Measurements from ENCODE around the gene TMEM266.

Gene TMEM266

DNA sequence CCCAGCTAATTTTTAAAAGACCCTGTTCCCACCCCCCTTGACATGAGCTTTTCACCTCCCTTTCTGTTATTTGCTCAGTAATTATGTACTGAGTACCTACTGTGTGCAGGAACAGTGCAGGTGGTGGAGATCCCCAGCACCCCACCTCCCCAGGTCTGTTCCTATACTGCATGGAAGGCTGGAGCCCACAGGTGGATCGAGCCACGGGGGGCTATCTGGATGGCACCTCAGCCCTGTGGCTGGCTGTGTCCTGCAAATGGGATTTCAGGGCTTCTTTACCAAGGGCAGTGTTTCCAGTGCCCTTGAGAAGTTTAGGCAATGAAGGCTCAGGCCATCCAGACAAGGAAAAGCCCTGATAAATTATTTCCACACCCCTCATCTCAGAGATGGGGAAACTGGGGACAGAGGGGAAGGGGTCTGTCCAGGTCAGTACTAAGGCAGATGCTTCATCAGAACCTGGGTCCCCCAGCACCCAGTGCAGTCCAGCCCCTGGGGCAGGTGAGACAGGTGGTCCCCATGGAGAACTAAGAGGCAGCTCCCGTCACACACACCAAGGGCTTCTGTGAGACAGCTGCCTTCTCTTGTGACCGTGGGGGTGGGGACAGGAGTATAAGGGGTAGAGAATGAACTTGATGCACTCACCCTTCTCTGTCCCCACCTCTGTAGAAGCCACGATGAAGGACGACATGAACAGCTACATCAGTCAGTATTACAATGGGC lies 141.9 kb downstream of the TMEM266 start:
- DNase-seq (ENCODE audit: low read depth in 2 of 2) = no peak

- DNase-seq (ENCODE audit: low read depth in 2 of 2) = no peak
These were observed 143.7 kb downstream of the TMEM266 start for GRCh38 chr15:76203346-76204108.

GRCh38 chr15:76204109-76204845 lies 144.5 kb downstream of the TMEM266 start:
- no peak for DNase-seq (ENCODE audit: low read depth in 2 of 2)

DNA sequence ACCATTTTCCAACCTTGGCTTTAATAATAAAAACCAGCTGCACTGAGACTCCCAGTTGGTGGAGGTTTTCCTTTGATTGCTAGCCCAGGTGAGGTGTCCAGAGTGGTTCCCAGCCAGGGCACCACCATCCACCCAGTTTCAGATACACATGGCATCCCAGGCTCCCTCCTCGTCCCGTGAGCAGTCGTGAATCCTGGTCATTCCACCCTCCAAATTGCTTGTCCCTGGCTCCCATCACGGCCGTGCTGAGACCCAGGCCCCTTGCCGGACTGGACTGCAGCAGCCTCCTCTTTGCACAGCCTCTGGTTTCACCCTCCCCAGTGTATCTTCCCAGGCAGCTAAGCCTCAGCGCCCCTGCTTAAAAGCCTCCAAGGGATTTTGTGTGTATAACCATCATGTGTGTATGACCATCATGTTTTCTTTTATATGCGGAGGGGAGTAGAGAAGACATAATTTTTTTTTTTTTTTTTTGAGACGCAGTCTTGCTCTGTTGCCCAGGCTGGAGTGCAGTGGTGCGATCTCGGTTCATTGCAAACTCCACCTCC lies 145.2 kb downstream of the TMEM266 start:
- no peak for DNase-seq (ENCODE audit: low read depth in 2 of 2)

GRCh38 chr15:76206325-76206976 lies 146.7 kb downstream of the TMEM266 start:
- no peak for DNase-seq (ENCODE audit: low read depth in 2 of 2)

- no peak for DNase-seq (ENCODE audit: low read depth in 2 of 2)
These were observed 148.4 kb downstream of the TMEM266 start for GRCh38 chr15:76208084-76208785.

DNA sequence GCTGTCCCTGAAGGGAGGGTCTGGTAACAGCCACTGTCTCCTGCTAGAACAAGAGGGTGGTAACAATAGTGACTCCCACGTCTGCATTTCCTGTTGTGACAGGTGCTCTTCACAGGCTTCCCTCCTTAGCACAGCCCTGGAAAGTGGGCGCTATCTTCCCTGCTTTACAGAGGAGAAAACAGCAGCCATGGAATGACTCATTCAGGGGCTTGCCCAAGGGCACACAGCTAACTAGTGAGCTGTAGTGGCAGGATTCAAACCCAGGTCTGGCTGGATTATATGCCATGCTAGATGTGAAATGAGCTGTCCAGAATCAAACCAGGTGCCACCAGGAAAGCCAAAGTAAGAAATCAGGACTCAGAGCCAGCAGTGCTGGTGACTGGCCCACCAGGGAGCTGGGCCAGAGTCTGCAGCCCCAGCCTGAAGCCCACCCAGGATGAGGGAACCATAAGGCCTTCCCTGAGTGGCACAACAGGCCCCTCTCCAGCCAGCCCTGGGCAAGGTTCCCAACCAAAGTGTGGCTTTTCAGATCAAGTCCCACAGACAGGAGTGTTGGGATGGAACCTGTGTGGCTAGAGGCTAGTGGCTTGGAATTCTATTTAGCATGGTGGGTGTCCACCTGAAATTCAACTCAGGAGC lies 149.1 kb downstream of the TMEM266 start:
- no peak for DNase-seq (ENCODE audit: low read depth in 2 of 2)

DNA sequence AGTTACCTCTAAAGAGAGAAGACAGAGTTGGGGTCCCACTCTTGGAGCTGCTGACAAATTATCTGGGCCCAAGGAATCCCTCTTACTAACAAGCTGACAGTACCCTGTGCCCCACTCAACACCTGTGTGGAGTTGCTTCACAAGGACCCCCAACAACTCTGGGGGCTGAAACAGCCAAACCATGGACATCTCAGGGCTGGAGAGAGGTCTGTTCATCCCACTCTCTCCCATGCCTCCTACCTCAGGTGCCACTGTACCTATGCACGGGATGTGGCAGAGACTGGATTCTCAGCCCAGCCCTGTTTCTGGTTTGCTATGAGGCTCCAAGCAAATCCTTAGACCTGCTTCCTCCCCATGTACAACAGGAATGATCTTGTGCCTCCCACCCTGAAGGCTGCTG lies 149.7 kb downstream of the TMEM266 start:
- DNase-seq (ENCODE audit: low read depth in 2 of 2) = no peak

DNA sequence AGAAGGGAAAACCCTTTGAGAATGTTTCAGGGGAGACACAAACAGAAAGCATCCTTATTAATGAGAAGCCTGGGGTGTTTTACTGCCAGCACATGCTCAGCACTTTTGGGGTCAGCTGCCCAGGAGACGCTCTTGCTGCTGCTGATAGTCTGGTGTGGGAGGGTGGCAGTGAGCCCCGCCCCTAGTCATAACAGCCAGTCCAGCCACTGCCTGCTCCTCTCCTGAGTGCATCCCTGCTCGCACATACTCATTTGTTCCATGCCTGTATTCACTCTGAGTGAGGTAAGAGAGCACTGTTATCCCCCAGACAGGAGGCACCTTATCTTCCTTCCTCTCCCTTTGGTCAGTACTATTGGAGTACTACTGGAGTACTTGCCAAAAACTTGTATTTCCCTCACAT lies 150.2 kb downstream of the TMEM266 start:
- DNase-seq (ENCODE audit: low read depth in 2 of 2) = no peak

GRCh38 chr15:76215634-76216033 lies 155.8 kb downstream of the TMEM266 start:
- DNase-seq (ENCODE audit: low read depth in 2 of 2) = no peak

- DNase-seq (ENCODE audit: low read depth in 2 of 2) = no peak
These were observed 157.5 kb downstream of the TMEM266 start for GRCh38 chr15:76217029-76217881.

DNA sequence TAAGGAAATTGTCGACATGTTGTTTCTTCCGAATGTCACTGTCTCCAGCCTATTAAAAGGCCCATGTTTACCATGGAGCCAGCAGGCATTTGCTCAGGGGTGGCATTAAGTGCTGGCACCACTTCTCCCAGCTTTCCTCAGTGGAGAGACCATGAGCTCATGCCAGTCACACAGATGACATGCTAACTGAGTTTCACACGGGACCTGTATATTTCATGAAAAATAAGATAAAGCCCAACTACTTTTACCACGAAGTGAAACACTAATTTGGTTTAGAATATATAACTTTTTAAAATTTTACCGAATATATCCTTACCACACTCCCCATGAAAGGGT lies 158.1 kb downstream of the TMEM266 start:
- DNase-seq (ENCODE audit: low read depth in 2 of 2) = no peak

- DNase-seq (ENCODE audit: low read depth in 2 of 2) = no peak
These were observed 161.4 kb downstream of the TMEM266 start for GRCh38 chr15:76221085-76221767.

DNA sequence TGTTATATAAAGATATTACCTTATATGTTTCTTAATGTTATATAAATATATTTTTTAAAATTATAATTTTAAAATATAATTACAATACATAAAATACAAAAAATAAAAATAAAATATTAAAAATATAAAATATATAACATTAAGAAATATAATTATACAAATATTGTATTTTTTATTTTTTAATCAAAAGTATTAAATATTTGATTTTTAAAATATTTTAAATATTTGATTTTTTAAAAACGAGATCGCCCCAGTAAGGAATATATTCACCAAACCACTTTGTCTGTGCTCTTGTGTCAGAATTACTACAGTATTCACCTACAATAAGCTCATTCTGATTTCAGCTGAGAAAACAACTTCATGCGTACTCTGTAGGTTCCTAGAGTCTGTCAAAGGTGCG lies 162.4 kb downstream of the TMEM266 start:
- no peak for DNase-seq (ENCODE audit: low read depth in 2 of 2)

GRCh38 chr15:76223521-76223920 lies 163.7 kb downstream of the TMEM266 start:
- DNase-seq (ENCODE audit: low read depth in 2 of 2) = no peak

DNA sequence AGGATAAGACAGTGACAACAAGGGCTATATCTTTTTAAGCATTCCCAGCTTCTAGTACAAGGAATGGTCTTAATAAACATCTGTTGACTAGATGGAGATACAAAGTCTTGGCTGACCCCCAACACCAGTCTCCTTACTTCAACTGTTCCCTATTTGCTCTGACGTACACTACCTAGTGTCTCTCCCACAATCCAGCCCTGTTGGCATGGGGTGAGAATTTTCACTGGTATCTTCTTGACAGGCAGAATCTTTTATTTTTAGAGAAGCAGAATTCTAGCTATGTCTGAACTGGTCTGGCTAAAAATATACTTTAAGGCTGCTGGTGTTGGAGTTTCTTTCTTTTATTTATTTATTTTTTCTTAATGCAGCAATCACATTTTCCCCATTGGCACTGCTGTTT lies 169.5 kb downstream of the TMEM266 start:
- DNase-seq (ENCODE audit: low read depth in 2 of 2) = no peak

GRCh38 chr15:76233921-76234320 lies 174.1 kb downstream of the TMEM266 start:
- no peak for DNase-seq (ENCODE audit: low read depth in 2 of 2)

- DNase-seq (ENCODE audit: low read depth in 2 of 2) = no peak
These were observed 174.6 kb downstream of the TMEM266 start for GRCh38 chr15:76234337-76234889.

Measured in stimulated activated CD8-positive, alpha-beta memory T cell treated with anti-CD3 and anti-CD28 coated beads, Interleukin-7, amount 100 ng/mL, for 4 hours (primary cell).